Urothelium cell line (cell line): ENCODE results near the gene ADAMTS9.

Source experiments
- DNase-seq: peaks from one replicate; pipeline ENCODE4 v3.0.0; 2011; ENCODE audit warnings: low spot score, mixed read lengths
- FAIRE-seq: peaks from 2 replicates; lab custom pipeline; 2011; peaks lifted over from hg19 to GRCh38; lab: Jason Lieb, UNC

Gene ADAMTS9, protein sequence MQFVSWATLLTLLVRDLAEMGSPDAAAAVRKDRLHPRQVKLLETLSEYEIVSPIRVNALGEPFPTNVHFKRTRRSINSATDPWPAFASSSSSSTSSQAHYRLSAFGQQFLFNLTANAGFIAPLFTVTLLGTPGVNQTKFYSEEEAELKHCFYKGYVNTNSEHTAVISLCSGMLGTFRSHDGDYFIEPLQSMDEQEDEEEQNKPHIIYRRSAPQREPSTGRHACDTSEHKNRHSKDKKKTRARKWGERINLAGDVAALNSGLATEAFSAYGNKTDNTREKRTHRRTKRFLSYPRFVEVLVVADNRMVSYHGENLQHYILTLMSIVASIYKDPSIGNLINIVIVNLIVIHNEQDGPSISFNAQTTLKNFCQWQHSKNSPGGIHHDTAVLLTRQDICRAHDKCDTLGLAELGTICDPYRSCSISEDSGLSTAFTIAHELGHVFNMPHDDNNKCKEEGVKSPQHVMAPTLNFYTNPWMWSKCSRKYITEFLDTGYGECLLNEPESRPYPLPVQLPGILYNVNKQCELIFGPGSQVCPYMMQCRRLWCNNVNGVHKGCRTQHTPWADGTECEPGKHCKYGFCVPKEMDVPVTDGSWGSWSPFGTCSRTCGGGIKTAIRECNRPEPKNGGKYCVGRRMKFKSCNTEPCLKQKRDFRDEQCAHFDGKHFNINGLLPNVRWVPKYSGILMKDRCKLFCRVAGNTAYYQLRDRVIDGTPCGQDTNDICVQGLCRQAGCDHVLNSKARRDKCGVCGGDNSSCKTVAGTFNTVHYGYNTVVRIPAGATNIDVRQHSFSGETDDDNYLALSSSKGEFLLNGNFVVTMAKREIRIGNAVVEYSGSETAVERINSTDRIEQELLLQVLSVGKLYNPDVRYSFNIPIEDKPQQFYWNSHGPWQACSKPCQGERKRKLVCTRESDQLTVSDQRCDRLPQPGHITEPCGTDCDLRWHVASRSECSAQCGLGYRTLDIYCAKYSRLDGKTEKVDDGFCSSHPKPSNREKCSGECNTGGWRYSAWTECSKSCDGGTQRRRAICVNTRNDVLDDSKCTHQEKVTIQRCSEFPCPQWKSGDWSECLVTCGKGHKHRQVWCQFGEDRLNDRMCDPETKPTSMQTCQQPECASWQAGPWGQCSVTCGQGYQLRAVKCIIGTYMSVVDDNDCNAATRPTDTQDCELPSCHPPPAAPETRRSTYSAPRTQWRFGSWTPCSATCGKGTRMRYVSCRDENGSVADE (N-terminal part only)

DNA sequence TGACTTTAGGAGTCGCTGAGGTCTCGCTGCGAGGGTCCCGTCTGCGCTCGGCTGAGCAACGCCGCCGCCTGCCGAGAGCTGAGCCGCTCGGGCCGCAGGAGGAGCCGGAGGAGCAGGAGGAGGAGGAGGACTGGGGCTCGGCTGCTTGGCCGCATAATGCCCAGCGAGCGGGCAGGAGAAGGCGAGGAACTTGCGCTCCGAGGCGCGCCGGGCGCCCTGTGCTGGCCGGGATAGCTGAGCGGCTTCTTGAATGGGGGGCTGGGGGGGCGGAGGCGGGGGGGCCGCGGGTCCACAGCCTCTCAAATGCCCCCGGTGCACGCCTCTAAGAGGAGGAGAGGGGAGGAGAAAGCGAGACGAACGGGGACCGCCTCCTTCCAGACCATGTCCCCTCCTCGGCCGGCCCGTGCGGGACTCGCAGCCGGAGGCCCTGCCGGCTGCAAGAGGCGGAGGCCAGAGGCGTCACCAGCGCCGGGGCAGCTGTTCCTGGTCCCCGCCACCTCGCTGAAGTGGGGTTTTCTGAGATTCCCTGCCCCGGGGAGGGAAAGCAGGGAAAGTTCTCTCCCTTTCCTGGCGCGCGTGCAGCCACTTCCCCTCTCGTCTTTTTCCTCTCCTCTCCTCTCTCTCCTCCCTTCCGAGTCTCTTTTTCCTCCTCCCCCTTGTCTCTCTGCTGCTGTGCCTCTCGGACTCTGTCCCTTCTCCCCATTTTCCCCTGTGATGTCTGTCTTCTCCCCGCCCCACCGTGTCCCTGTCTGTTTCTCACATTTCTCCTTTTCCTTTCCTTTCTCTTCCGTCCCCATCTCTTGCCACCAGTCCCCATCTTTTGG, at the start of gene ADAMTS9:
Gene ADAMTS9 (minus strand): TSS at position 220 of the 824 bp plus-strand sequence. CDS start 343 bp downstream, outside the sequence.
- FAIRE-seq (peak; percentile 52), DNase-seq (peak; percentile 70)

DNA sequence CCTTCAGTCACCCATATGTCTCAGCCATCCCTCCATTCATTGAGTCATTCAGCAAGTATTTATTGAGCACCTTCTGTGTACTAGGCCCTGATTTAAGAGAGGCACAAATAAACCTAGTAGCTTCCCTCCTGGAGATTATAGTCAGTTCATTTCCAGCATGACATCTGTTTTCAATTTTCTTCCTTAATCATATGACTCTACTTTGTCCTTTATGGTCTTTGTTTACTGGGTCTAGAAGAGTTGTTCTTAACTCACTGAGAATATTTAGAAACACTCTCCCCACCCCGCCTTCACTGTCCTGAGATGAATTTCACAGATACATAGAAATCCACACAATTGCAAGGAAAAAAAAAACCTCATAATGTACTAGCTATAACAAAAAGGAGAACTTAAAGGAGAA, 44.8 kb upstream of the ADAMTS9 start:
- DNase-seq (no peak), FAIRE-seq (no peak)

DNA sequence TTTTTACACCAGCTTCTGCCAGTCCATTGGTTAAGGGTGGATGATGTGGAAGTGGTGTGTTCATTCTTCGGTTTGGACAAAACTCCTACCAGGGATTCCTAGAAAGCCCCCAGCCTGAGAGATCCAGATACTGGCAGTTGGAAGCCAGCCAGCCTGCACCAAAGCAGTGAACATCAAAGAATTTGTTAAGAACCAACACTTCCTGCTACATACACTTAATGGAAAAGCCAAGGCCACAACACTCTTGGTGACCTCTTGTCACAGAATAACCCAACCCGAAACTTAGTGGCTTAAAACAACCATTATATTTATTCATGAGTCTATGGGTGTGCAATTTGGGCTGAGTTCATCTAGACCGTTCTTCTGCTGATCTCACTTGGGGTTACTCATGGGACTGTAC, 42.9 kb upstream of the ADAMTS9 start:
- DNase-seq (no peak), FAIRE-seq (no peak)

DNA sequence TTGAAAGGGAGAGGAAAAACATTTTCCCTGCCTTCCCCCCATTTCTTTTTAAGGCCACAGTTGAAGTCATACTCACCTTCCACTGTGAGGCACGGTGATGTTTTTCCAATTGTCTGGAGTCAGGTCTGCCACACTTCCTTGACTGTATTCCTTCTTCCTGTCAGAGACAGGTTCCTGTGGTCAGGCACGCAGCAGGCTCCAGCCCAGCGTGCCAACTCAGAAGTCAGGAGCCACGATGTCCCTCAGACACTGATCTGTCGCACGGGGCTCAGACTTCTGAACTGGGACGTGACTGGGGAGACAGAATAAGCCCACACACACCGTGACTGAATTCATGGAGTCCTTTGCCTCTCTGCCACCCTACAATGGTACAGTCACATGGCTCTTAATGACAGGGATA, 41.2 kb upstream of the ADAMTS9 start:
- DNase-seq (no peak), FAIRE-seq (no peak)

DNA sequence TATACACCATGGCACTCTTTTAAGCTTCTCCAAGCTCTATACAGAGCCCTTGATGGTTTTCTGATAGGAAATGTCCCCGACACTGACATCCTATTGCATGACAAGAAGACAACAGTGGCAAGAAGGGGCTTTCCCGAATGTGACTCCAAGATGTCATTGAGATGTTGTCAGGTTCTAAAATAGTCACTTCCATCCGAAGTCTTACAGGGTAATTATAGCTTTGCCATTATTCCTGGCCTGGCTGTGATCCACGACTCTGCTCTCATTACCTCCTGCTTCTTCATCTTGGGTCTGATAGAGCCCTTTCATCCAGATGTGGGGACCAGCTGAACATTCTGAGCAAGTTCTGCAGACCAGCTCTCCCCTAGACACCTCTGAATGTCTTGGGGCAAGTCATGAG, 40.6 kb upstream of the ADAMTS9 start:
- FAIRE-seq = no peak

DNA sequence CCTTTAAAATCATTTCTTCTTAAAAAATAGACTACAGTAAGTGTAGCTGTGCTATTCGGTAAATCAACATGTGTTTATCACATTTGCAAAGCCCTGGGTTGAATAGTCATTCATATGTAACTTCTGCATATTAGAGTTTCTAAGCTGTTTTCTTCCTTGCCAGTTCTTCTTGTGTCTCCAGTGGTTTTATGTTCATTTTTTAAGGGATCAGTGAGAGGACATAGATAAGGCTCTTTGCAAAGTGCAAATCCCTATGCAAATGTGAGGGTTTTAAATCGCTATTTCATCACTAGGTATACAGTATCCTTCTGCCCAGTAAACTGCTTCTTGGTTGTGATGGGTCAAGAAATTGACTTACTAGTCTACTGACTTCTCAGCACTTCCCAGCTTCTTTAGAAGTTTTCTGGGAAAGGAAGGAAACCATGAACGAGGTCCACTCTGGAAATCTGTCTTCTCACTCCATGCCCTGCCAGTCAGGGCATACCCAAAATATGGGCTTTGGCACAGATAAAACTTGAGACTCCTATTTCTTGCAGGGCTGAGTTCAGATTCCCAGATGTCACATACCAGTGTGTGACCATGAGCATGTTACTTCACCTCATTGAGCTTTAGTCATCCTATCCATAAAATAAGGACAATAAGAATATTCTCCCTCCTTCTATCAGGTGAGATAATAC, 38.8 kb upstream of the ADAMTS9 start:
- DNase-seq = no peak
- FAIRE-seq = no peak

More for the DNA sequence above, 40.6 kb upstream of the ADAMTS9 start:
- DNase-seq = no peak

DNA sequence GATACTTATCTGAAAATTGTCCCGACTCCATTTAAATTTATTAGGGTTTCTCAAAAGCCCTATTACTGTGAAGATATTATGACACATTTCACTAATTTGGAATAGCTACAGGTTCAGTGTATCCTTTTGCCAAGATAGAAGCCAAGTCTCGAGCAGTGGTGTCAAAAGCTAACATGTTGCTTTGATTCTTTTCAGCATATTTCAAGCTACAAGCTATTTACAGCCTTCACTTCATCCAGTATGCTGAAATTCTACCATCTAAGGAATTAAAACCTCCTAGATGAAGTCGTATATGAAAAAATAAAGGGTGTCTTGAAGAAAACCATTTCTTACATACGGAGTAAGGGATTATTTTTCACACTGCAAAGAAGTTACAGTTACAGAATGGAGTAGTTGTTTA, 31.2 kb upstream of the ADAMTS9 start:
- no peak for FAIRE-seq
- DNase-seq = no peak

DNA sequence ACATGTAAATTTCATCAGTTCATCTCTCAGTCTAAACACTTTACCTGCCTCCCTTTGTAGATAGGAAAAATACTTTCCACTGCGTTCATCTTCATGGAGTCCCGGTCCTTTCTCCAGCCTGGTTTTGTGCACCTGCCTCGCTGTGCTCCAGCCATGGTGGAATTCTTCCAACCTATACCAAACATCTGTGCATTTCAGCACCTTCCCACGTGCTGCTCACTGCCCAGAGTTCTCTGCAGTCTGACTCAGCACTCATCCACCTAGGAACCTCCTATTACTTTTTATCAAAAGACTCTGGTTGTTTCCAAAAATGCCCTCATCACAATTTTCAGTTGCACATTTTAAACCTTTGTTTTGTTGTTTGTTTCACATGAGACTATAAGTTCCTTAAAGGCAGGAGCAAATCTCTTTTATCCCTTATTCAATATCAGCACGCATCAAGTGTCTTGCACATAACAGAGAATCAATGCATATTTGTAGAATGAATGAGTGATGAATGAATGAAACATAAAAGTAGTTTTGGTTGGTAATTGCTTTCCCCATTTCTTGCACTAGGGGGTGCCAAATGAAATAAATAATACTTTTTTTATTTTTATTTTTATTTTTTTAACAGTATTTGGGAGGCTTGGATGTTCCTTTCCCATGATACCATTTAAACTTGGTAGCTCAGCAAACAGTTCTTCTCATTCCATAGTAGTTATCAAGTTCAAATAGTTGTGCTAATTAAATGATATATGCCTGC, 30.2 kb upstream of the ADAMTS9 start:
- DNase-seq = no peak
- no peak for FAIRE-seq

DNA sequence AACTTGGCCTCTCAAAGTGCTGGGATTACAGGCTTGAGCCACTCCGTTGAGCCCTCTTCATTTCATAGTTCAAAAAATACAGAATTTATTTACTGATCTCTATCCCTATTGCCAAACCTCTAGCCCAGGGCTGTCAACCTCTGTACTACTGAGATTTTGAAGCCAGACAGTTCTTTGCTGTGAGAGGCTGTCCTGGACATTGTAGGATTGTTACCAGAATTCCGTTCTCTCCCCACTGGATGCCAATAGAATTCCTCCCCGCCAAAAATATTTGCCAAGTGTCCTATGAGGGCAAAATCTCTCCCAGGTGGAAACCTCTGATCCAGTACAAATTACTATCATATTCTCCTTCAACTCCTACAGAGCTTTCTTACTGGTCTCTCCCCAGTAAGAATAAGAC, 29.6 kb upstream of the ADAMTS9 start:
- no peak for FAIRE-seq
- DNase-seq = no peak

DNA sequence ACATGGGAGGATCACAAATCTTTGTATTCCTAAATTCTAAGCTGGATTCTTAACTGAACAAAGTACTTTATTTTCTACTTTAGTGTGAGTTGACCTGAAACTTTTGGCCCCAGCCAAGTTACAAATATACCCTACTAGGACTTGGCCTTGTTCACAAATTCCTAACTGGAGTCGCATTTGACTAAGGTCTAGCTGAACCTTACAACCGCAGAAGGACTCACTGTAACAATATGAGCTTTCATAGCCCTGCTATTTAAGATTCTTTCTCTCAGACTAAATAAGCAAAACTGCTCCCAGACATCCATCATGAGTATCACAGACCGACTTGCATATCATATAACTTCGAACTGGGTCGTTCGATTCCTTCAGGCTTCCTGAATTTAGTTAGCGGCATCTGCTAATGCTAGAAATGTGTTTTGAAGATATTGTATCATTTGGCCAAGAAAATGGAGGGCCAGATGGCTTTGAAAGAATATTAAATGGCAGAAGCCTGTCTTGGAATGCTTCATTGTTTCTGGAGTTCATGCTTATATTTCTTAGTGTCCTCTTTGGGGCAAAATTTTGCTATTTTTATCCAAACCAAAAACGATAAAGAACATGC, 28.4 kb upstream of the ADAMTS9 start:
- FAIRE-seq (no peak), DNase-seq (no peak)

DNA sequence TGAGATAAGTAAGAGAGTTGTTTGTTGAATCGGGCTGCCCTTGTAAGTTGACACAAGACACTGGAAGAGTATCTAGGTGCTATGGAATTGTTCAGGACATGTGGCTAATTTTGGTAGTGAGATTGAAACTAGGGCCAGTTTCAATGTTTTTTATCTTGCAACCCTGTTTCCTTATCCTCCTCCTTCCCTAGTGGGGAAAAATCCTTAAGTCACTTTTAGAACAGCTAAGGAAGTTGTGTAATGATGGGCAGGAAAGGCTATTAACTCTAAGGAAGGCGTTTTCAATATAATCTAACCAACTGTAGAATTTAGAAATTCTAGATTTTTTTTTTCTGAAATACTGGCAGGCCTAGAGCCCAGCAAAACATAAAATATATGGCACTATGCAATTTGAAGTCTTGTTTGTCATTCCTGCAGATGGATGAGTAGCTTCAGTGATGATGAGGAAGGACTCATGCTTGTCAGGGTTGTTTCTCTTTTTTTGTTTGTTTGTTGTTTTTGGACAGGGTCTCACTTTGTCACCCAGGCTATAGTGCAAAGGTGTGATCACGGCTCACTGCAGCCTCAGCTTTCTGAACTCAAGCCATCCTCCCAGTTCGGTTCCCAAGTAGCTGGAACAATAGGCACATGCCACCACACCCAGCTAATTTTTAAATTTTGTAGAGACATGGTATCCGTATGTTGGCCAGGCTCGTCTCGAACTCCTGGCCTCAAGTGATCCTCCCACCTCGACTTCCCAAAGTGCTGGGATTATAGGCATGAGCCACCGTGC, 27.6 kb upstream of the ADAMTS9 start:
- FAIRE-seq = no peak
- no peak for DNase-seq

DNA sequence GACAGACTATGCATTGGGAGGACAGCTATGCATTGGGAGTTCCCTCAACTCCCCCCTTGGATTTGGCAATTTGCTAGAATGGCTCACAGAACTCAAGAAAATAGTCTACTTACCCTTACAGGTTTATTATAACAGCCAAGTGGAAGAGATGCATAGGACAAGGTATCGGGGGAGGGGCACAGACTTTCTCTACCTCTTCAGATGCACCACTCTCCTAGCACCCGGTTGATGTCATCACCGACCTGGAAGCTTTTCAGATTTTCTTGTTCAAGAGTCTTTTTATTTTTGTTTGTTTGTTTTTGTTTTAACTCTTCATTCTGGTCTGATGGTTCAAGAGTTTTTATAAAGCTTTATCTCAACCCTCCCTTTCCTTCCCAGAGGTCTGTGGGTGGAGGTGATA, 20.7 kb upstream of the ADAMTS9 start:
- DNase-seq (no peak), FAIRE-seq (no peak)

DNA sequence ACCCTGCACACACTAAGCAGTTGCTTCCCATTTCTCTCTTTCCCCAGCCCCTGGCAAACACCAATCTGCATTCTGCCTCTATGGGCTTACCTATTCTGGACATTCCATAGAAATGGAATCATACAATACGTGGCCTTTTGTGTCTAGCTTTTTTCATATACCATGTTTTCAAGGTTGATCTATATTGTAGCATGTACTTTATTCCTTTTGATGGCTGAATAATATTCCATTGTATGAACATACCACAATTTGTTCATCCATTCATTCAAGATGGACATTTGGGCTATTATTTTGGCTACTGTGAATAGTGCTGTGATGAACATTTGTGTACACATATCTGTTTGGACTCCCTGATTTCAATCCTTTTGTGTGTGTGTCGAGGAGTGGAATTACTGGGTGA, 18.1 kb upstream of the ADAMTS9 start:
- peak; percentile 37 for FAIRE-seq
- no peak for DNase-seq

DNA sequence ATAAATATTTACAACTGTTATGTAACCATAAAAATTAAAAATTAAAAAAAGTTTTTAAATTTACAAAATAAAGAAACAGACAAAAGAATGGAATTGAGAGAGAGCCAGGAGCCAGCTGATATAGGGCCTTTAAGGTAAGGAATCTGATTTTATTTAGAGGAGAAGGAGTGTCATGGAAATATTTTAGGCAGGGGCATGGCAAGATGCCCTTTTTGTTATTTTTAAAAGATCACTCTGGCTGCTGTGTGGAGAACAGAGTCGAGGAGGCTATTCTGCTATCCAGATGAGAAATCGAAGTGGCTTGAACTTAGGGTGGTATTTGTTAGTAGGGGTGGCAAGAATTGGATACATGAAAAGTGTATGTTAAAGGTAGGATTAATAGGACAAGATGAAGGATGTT, 9.1 kb upstream of the ADAMTS9 start:
- no peak for FAIRE-seq
- no peak for DNase-seq

DNA sequence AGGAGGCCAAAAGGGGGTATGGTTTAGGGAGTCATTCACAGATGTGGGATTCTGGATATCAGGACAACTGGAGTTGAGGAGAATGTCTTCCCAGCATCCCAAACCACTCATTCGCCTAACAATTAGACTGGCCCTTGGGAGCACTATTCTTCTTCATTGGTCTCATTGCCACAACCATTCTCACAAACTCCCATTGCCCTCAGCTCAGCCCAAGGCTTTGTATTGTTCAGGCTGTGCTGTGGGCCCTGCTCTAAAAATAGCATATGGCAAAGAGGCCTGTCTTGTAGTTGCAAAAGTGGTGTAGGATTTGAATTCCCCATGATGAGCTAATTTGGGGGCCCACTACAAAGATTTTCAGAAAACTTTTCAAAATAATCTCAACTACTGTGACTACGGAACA, 6.3 kb upstream of the ADAMTS9 start:
- DNase-seq = no peak
- no peak for FAIRE-seq

DNA sequence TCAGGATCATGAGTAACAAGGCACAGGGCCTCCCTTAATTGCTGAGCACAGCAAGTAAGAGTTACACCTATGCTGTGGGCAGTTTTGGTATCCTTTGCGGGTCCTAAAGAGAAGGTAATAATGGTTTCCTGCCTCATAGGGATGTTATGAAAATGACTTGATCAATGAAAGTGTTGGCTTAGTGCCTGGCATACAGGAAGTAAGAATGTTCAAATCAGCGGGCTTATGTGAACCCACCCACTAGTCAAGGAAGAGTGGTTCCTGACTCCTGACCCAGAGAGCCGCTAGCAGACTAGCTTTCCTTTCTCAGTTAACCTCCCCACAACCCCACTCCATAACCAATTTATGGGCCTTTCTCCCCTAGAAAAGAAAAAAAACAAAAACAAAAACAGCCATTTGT, 5.2 kb upstream of the ADAMTS9 start:
- no peak for DNase-seq
- no peak for FAIRE-seq

DNA sequence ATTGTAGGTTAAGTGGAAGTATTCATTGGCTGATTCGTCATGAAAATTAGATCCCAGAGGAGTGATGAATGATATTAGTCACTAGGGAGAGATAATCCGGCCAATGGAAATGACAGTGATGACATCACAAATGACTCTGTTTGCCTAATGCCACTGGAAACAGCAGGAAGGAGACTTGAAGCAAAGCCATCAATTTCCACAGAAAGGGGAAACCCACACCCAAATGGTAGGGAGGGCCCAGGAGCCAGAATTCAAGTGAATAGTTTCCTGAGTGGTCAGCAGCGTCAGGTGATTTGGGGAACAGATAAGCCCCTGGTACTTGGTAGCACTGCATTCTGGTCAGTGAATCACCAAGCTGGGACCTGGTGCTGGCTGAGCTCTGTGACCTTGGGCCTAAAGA, 3.3 kb upstream of the ADAMTS9 start:
- FAIRE-seq (no peak), DNase-seq (no peak)
